AG09309 (cell line): ENCODE measurements around the gene EIF5.
A peak's percentile ranks its signal among the peaks of the same experiment; 100 is the strongest.
"Not testable (repeated sequence)": the region's sequence is repeated elsewhere in the genome, so short reads cannot be mapped to it uniquely, and the experiment has no call there.

ENCODE experiments used
- DNase-seq: peaks from one replicate; pipeline ENCODE4 v3.0.0-alpha.2; 2010; ENCODE audit warnings: low read depth
- H3K4me3 ChIP-seq: 2 replicates; pipeline ENCODE4 v1.5.1; 2011; ENCODE audit warnings: mild to moderate bottlenecking, low read depth, low read length, moderate library complexity; ENCODE audit not compliant: control insufficient read depth
- CTCF ChIP-seq: IDR thresholded peaks from 2 replicates; pipeline ENCODE4 v1.5.1; 2011; ENCODE audit warnings: mild to moderate bottlenecking, low read depth, low read length, inconsistent platforms; ENCODE audit not compliant: insufficient read depth, control insufficient read depth; ENCODE audit errors: missing control alignments

Gene EIF5

GRCh38 chr14:103349982-103350381 lies 15.9 kb downstream of the EIF5 start:
- no peak for DNase-seq
- no peak for TF ChIP-seq CTCF
- no peak overlapping the region for H3K4me3 ChIP-seq

DNA sequence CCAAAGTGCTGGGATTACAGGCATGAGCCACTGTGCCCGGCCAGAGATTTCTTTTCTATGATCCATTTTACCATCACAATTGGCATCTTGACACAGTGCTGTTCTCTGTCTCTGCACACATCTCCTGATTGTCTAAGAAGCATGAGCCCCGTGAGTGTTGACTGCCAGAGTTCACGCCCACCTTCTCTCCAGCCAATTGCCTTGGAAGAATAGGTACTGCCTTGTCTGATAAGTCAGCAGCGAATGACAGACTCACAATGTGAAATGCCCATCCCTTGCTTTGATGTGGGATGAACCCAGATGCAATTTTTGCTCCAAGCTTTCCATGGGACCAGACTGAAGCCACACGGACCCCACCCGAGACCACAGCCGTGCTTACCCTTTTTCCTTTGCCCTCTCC lies 19.3 kb downstream of the EIF5 start:
- TF ChIP-seq CTCF: no peak
- H3K4me3 ChIP-seq: no peak overlapping the region
- no peak for DNase-seq

DNA sequence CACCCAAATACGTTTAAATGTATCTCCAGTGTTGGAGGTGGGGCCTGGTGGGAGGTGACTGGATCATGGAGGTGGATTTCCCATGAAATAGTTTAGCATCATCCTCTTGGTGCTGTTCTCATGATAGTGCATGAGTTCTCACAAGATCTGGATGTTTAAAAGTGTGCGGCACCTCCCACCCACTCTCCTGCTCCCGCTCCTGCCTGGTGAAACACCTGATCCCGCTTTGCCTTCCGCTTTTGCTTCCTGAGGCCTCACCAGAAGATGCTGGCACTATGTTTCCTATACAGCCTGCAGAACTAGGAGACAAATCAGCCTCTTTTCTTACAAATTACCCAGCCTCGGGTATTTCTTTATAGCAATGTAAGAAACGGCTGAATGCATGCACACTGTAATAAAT lies 20.1 kb downstream of the EIF5 start:
- no peak for TF ChIP-seq CTCF
- H3K4me3 ChIP-seq: no peak overlapping the region
- DNase-seq: no peak

DNA sequence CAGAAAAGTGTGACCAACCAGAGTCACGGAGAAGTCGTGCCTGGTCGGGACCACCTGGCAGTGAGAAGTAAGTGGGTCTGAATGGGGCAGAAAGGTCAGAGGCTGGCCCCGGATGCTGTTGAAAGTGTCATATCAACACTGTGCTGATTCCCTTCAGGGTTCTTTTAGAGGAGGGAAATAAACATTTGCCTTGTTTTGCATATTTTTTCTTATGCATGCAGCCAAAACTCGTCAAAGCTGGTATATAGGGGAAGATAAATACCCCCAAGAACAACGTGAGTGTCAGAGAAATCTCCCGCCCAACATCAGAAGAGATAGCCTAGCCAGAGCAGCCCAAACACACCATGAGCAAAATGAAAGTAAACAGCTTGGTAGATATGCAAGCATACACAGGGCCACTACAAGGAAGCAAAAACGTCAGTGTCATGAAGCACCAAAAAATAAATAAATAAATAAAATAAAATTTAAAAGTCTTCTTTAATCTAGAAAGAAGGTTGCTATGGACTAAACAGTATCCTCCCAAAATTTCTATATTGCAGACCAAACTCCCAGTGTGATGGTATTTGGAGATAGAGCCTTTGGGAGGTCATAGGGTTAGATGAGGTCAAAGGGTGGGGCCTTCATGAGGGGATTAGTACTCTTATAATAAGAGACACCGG lies 22.1 kb downstream of the EIF5 start:
- no peak for TF ChIP-seq CTCF
- no peak overlapping the region for H3K4me3 ChIP-seq
- DNase-seq: no peak

DNA sequence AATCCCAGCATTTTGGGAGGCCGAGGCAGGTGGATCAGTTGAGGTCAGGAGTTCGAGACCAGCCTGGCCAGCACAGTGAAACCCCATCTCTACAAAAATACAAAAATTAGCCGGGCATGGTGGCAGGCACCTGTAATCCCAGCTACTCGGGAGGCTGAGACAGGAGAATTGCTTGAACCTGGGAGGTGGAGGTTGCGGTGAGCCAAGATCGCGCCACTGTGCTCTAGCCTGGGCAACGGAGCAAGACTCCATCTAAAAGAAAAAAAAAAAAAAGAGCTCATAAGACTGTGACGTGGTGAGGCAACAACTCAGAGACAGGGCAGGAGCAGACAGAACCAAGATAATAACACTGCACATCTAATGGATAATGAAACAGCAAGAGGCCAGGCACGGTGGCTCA lies 23.5 kb downstream of the EIF5 start:
- not testable (repeated sequence) for DNase-seq, H3K4me3 ChIP-seq

DNA sequence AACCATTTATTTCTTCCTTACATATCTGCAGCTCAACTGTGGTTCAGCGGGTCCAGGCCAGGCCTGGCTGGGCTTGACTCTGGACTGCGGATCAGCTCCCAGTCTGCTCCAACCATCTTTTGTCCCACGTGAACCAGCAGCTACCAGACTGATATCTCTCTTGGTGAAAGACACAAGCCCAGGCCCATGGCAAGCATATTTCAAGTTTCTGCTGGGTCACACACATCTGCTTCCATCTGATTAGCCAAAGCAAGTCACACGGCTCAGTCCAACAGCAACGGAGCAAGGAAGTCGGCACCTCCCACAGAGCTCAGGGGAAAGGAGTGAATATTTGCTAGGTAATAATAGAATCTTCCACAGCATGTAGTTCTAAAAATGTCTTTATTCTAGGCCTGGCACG lies 26.5 kb downstream of the EIF5 start:
- no peak for DNase-seq
- no peak for TF ChIP-seq CTCF

DNA sequence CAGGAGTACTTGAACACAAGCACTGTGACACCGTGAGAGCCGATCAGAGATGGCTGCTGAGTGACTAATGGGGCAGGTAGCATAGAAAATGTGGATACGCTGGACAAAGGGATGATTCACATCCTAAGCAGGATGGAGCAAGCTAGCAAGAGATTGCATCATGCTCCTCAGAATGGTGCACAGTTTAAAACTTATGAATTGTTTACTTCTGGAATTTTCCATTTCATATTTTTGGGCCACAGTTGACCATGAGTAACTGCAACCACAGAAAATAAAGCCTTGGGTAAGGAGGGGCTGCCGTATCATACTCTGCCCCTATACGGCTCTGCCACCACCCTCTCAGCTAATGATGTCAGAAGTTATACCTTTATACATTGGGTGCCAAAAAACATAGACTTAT lies 27.8 kb downstream of the EIF5 start:
- TF ChIP-seq CTCF: no peak
- DNase-seq: peak; percentile 94
- no peak overlapping the region for H3K4me3 ChIP-seq

More for the DNA sequence above, 26.5 kb downstream of the EIF5 start:
- H3K4me3 ChIP-seq: no peak overlapping the region
